Colon (tissue), 2 donors: ENCODE data around the gene CAB39.
"Not testable (repeated sequence)": the region's sequence is repeated elsewhere in the genome, so short reads cannot be mapped to it uniquely, and the experiment has no call there.

Experiments used
- FAIRE-seq: peaks from 2 replicates; lab custom pipeline; 2012; peaks lifted over from hg19 to GRCh38; lab: Jason Lieb, UNC
- donor health status: control.
- donor health status: control.

Gene CAB39

GRCh38 chr2:230684270-230685168, 28.1 kb upstream of the CAB39 start:
- FAIRE-seq: no peak

GRCh38 chr2:230685178-230685577, 27.5 kb upstream of the CAB39 start:
- no peak for FAIRE-seq

GRCh38 chr2:230687498-230687897, 25.1 kb upstream of the CAB39 start:
- no peak for FAIRE-seq

GRCh38 chr2:230688490-230688889, 24.2 kb upstream of the CAB39 start:
- no peak for FAIRE-seq

GRCh38 chr2:230690439-230690838, 22.2 kb upstream of the CAB39 start:
- no peak for FAIRE-seq

- FAIRE-seq: no peak
Observed at GRCh38 chr2:230691005-230691647, 21.5 kb upstream of the CAB39 start.

GRCh38 chr2:230692760-230693159, 19.9 kb upstream of the CAB39 start:
- no peak for FAIRE-seq

- no peak for FAIRE-seq
Observed at GRCh38 chr2:230693411-230693810, 19.2 kb upstream of the CAB39 start.

GRCh38 chr2:230694241-230694640, 18.4 kb upstream of the CAB39 start:
- no peak for FAIRE-seq

GRCh38 chr2:230695551-230695950, 17.1 kb upstream of the CAB39 start:
- FAIRE-seq: no peak

- FAIRE-seq: no peak
Observed at GRCh38 chr2:230696670-230697069, 16.0 kb upstream of the CAB39 start.

GRCh38 chr2:230697676-230698075, 15.0 kb upstream of the CAB39 start:
- no peak for FAIRE-seq

- FAIRE-seq: not testable (repeated sequence)
Observed at GRCh38 chr2:230698753-230699152, 13.9 kb upstream of the CAB39 start.

GRCh38 chr2:230700447-230700846, 12.2 kb upstream of the CAB39 start:
- FAIRE-seq: no peak

- FAIRE-seq: no peak
Observed at GRCh38 chr2:230701308-230701707, 11.3 kb upstream of the CAB39 start.

- FAIRE-seq: not testable (repeated sequence)
Observed at GRCh38 chr2:230702457-230702856, 10.2 kb upstream of the CAB39 start.

GRCh38 chr2:230703514-230703913, 9.1 kb upstream of the CAB39 start:
- no peak for FAIRE-seq

- no peak for FAIRE-seq
Observed at GRCh38 chr2:230706053-230706521, 6.6 kb upstream of the CAB39 start.

- no peak for FAIRE-seq
Observed at GRCh38 chr2:230706966-230707365, 5.7 kb upstream of the CAB39 start.

- no peak for FAIRE-seq
Observed at GRCh38 chr2:230708204-230708603, 4.4 kb upstream of the CAB39 start.

- no peak for FAIRE-seq
Observed at GRCh38 chr2:230711224-230711623, 1.4 kb upstream of the CAB39 start.

GRCh38 chr2:230713331-230714135, 891 bp downstream of the CAB39 start:
- no peak for FAIRE-seq

- FAIRE-seq: no peak
Observed at GRCh38 chr2:230714136-230714480, 1.5 kb downstream of the CAB39 start.
